Body of pancreas (tissue), 4 donors: ENCODE data around the gene KRT78. TPM values are rescaled to one million over a fixed set of nuclear protein-coding genes. Genes with fewer than 3 reads are reported as not detected.

ENCODE experiments used
- ATAC-seq: fragments of 150-250 bp; one replicate; pipeline ENCODE4 v1.9.1; 2016
- DNase-seq, 4 donors: peaks; one replicate each; pipeline ENCODE4 v3.0.0-alpha.2; 2019
- H3K27ac ChIP-seq, 4 donors: fragments of 200-600 bp; sonication (generic); 1 replicate in 3 of 4; 2 replicates in 1 of 4; pipeline versions ENCODE4 v1.5.1 to v1.6.1; 2016 to 2019; ENCODE audit warnings: mild to moderate bottlenecking in 1 of 4, mixed read lengths in 1 of 4, moderate library complexity in 1 of 4
- H3K27me3 ChIP-seq, 2 donors: fragments of 200-600 bp; sonication (generic); one replicate each; pipeline ENCODE4 v1.6.0; 2016; ENCODE audit warnings: mild to moderate bottlenecking in 1 of 2
- H3K36me3 ChIP-seq, 2 donors: fragments of 200-600 bp; sonication (generic); replicated peaks in 1 of 2; 2 replicates each; pipeline ENCODE4 v1.5.1; 2016; ENCODE audit warnings: low read depth in 2 of 2; ENCODE audit not compliant: insufficient read depth in 1 of 2
- H3K4me1 ChIP-seq: fragments of 200-600 bp; sonication (generic); one replicate; pipeline ENCODE4 v1.6.0; 2016
- H3K4me3 ChIP-seq, 2 donors: fragments of 200-600 bp; sonication (generic); 1 replicate in 1 of 2; 2 replicates in 1 of 2; pipeline ENCODE4 v1.5.1; 2016 to 2019
- H3K9me3 ChIP-seq, 3 donors: fragments of 200-600 bp; sonication (generic); 1 replicate in 2 of 3; 2 replicates in 1 of 3; pipeline ENCODE4 v1.5.1; 2016
- CTCF ChIP-seq, 7 experiments: fragments of 450-650 bp in 4 of 7; fragments of 200-600 bp in 3 of 7; sonication (generic) in 3 of 7; IDR thresholded peaks; one replicate each; pipeline ENCODE4 v1.5.1; 2016 to 2019; ENCODE audit warnings: antibody characterized with exemption in 7 of 7
- POLR2A ChIP-seq, 3 donors: fragments of 450-650 bp; IDR thresholded peaks; one replicate each; pipeline ENCODE4 v1.6.1; 2016; ENCODE audit warnings: antibody characterized with exemption in 3 of 3, mild to moderate bottlenecking in 2 of 3
- WGBS, 2 donors: methylation state at CpG; one replicate each; pipeline ENCODE4 v1.1.5; 2017; 5-methylcytosine and 5-hydroxymethylcytosine counted together
- intact Hi-C: fragments of 100-400 bp; cut with DNase I; formaldehyde crosslinking; loops from one replicate; pipeline ENCODE4 v1.15.1; 2023
- total RNA-seq, 2 donors: library from RNA; depleted of rRNA; stranded (reverse); fragments of >200 nt; gene quantifications; one replicate each; pipeline ENCODE4 v1.1.0, GENCODE V29; 2016

Gene KRT78
- total RNA-seq, 2 donors from 2014 or later, result not detected

- 92% methylated on average over 5 of the region's 5 CpGs for WGBS, 2 donors
These were observed 49.1 kb downstream of the KRT78 start for GRCh38 chr12:52799505-52800211.

GRCh38 chr12:52798671-52799504, 49.9 kb downstream of the KRT78 start:
- intact Hi-C loops, result no loop called here
- no peaks in the 10 kb centered on the region for H3K9me3 ChIP-seq
- no peaks in the 10 kb centered on the region for H3K36me3 ChIP-seq
- ATAC-seq (no peak), DNase-seq (no peak)
- no peaks in the 10 kb centered on the region for H3K27me3 ChIP-seq
- 49 to 62% methylated on average over 7 of the region's 7 CpGs for WGBS, 2 donors
- peaks cover 9% of the 10 kb centered on the region for H3K4me1 ChIP-seq
- H3K27ac ChIP-seq, result no peak overlapping the region
- H3K4me3 ChIP-seq, result no peak overlapping the region
- TF ChIP-seq CTCF (IDR thresholded peaks at IDR 0.05) (no peak), POLR2A (IDR thresholded peaks at IDR 0.05) (no peak)

More at GRCh38 chr12:52799505-52800211, 49.1 kb downstream of the KRT78 start:
- DNase-seq (no peak), ATAC-seq (no peak)
- Histone ChIP-seq H3K27ac (no peak overlapping the region), H3K36me3 (no peaks in the 10 kb centered on the region), H3K9me3 (no peaks in the 10 kb centered on the region), H3K4me1 (peaks cover 9% of the 10 kb centered on the region), H3K4me3 (no peak overlapping the region), H3K27me3 (no peaks in the 10 kb centered on the region)
- TF ChIP-seq POLR2A (IDR thresholded peaks at IDR 0.05) (no peak), CTCF (IDR thresholded peaks at IDR 0.05) (no peak)
- intact Hi-C loops, result no loop called here

GRCh38 chr12:52798003-52798670, 50.7 kb downstream of the KRT78 start:
- no peaks in the 10 kb centered on the region for H3K27me3 ChIP-seq
- peaks cover 9% of the 10 kb centered on the region for H3K4me1 ChIP-seq
- no peaks in the 10 kb centered on the region for H3K36me3 ChIP-seq
- TF ChIP-seq POLR2A (IDR thresholded peaks at IDR 0.05), result no peak
- TF ChIP-seq CTCF (IDR thresholded peaks at IDR 0.05), result no peak
- no peak overlapping the region for H3K4me3 ChIP-seq
- H3K9me3 ChIP-seq, result no peaks in the 10 kb centered on the region
- intact Hi-C loops, result no loop called here
- 75 to 90% methylated on average over 4 of the region's 4 CpGs for WGBS, 2 donors
- no peak for ATAC-seq
- DNase-seq, result no peak
- H3K27ac ChIP-seq, result no peak overlapping the region

- Histone ChIP-seq H3K27me3 (no peaks in the 10 kb centered on the region), H3K9me3 (no peaks in the 10 kb centered on the region), H3K4me1 (peaks cover 9% of the 10 kb centered on the region), H3K36me3 (no peaks in the 10 kb centered on the region), H3K27ac (no peak overlapping the region), H3K4me3 (no peak overlapping the region)
- DNase-seq, result no peak
- ATAC-seq, result no peak
- intact Hi-C loops, result no loop called here
- TF ChIP-seq CTCF (IDR thresholded peaks at IDR 0.05), result no peak
- TF ChIP-seq POLR2A (IDR thresholded peaks at IDR 0.05), result no peak
These were observed 51.3 kb downstream of the KRT78 start for GRCh38 chr12:52797529-52797894.
